ENCODE measurements around the gene HSD17B1.

GRCh38 chr17:42566215-42566882 lies 13.6 kb downstream of the HSD17B1 start:
- no peak for TF ChIP-seq POLR2A (IDR thresholded peaks at IDR 0.05)
- TF ChIP-seq, protein P1, sequence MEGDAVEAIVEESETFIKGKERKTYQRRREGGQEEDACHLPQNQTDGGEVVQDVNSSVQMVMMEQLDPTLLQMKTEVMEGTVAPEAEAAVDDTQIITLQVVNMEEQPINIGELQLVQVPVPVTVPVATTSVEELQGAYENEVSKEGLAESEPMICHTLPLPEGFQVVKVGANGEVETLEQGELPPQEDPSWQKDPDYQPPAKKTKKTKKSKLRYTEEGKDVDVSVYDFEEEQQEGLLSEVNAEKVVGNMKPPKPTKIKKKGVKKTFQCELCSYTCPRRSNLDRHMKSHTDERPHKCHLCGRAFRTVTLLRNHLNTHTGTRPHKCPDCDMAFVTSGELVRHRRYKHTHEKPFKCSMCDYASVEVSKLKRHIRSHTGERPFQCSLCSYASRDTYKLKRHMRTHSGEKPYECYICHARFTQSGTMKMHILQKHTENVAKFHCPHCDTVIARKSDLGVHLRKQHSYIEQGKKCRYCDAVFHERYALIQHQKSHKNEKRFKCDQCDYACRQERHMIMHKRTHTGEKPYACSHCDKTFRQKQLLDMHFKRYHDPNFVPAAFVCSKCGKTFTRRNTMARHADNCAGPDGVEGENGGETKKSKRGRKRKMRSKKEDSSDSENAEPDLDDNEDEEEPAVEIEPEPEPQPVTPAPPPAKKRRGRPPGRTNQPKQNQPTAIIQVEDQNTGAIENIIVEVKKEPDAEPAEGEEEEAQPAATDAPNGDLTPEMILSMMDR (IDR thresholded peaks at IDR 0.05) = no peak

Data from uterus (tissue), 2 donors.